ENCODE measurements around the gene OR6N2.
A peak's percentile ranks its signal among the peaks of the same experiment; 100 is the strongest.

DNA sequence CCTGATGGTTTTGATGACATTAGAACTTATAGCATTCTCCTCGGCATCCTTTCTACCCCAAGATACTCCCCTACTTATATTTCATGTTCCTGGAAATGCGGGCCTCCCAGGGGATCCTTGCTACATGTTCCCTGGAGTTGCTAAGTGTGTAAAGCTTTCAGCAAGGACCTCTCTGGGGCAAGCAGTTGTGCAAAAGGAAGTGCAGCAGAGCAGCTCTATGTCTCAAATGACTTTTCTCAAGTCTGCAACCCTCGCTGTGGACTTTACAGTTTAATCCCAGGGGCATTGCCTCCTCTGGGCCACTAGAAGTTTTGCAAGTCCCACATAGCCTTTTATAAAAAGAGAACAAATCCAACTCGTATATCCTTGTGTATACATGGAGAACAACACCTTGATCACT, 29.3 kb upstream of the OR6N2 start:
- peak; percentile 44 for TF ChIP-seq EZH2 (IDR thresholded peaks at IDR 0.05; ENCODE audit: borderline replicate concordance, low read depth, low read length, severe bottlenecking)
- TF ChIP-seq CTCF (IDR thresholded peaks at IDR 0.05; ENCODE audit: borderline replicate concordance, extremely low read depth, low read length, poor library complexity, severe bottlenecking), result no peak
